VCaP (cell line): ENCODE data around the gene BARHL1.

ENCODE experiments used
- H3K27ac ChIP-seq: fragments of 450-650 bp; 2 replicates; pipeline ENCODE4 v1.5.1; 2017
- TF ChIP-seq, protein P1 (sequence below): fragments of 450-650 bp; conservative IDR thresholded peaks from 2 replicates; pipeline ENCODE4 v1.5.1; 2017; ENCODE audit warnings: mild to moderate bottlenecking, moderate library complexity

The BARHL1 gene

DNA sequence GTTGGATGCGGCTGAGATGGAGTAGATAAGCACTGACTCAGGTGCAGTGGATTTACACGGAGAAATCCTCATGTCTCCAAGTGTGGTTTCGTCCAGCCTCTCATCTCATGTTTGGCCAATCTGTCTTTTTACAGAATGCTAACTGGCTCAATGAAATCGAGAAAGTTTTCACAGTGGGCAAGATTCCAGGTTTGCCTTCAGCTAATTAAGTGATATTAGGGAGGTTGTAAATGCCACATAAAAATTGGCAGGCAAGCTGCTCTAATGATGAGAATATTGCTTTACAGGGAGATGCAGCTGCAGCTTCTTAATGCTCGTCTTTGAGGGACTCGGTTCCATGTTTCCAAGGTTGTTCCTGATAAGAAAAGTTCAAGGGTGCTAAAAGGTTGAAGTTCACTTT lies 23.7 kb downstream of the BARHL1 start:
- TF ChIP-seq, protein P1, sequence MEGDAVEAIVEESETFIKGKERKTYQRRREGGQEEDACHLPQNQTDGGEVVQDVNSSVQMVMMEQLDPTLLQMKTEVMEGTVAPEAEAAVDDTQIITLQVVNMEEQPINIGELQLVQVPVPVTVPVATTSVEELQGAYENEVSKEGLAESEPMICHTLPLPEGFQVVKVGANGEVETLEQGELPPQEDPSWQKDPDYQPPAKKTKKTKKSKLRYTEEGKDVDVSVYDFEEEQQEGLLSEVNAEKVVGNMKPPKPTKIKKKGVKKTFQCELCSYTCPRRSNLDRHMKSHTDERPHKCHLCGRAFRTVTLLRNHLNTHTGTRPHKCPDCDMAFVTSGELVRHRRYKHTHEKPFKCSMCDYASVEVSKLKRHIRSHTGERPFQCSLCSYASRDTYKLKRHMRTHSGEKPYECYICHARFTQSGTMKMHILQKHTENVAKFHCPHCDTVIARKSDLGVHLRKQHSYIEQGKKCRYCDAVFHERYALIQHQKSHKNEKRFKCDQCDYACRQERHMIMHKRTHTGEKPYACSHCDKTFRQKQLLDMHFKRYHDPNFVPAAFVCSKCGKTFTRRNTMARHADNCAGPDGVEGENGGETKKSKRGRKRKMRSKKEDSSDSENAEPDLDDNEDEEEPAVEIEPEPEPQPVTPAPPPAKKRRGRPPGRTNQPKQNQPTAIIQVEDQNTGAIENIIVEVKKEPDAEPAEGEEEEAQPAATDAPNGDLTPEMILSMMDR: no peak
- no peak overlapping the region for H3K27ac ChIP-seq

DNA sequence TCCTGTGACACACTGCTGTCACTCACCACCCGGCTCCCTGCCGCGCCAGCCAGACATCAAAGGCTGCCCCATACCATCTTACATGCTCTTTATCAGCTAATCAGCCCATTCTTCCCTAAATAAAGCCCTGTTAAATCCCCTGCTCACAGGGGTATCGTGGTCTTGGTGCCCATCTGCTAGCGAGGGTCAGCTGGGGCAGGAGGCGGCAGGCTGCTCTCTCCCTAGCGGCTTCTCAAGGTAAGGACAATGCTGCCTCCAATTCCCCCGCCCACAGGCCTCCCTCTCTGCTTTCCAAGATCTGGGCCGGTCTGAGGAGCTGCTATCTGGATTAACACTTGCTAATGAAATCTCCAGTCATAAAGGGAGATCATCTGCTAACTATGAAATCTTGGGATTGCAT lies 26.8 kb downstream of the BARHL1 start:
- TF ChIP-seq, protein P1: no peak

DNA sequence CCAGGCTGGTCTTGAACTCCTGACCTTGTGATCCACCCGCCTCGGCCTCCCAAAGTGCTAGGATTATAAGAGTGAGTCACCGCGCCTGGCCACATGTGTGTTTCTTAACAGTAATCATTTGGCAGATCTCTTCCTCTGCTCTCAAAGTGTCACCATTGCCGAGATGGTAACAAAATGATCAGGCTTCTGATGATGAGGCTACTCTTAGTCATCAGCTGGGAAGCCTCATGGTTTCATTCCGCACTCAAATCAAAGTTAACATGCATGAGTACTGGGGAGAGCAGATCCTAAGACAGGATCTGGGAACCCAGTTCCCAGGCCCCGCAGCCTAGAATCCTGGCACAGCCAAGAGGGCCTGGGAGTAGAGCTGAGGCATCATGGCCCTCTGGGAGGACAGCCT lies 27.4 kb downstream of the BARHL1 start:
- no peak overlapping the region for H3K27ac ChIP-seq
- TF ChIP-seq, protein P1: no peak

More for the DNA sequence above, 26.8 kb downstream of the BARHL1 start:
- no peak overlapping the region for H3K27ac ChIP-seq

DNA sequence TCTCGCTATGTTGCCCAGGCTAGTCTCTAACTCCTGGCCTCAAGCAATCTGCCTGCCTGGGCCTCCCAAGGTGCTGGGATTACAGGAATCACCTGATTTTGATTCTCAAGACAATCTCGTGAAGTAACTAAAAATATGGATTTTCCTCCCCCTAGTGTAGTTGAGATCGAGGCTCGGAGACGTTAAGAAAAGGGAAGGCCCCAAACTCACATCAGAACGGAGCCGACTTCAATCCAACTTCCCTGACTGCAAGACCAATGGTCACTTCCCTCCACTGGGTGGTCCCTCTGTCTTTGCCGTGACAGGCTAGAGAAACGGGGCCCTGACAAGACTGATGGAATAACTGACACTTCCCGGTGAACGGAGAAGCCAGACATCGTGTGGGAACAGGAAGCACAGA lies 28.3 kb downstream of the BARHL1 start:
- TF ChIP-seq, protein P1: no peak
- H3K27ac ChIP-seq: no peak overlapping the region

DNA sequence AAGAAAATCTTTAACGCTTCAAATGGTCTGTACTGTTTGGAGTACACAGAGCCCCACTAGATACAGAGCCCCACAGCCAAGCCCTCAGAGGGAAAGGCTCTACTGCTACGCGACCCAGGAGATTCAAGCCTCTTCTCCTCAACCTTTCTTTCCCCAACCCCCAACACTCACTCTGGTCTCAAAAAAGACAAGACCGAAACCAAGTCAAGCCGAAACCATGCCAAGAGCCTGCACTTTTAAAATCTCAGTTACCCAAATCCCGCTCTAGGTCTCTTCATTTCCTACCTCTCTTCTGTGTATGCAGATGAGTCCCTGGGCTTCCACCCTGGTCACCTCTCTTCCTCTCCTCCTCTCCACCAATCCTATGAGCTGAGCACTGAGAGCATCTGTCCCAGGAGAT lies 31.9 kb downstream of the BARHL1 start:
- H3K27ac ChIP-seq: peak overlapping the region; percentile 59
- TF ChIP-seq, protein P1: no peak

- TF ChIP-seq, protein P1: no peak
- peak overlapping the region; percentile 59; the same call in 1 of the 2 replicates for H3K27ac ChIP-seq
These were observed 33.4 kb downstream of the BARHL1 start for GRCh38 chr9:132615774-132616173.

DNA sequence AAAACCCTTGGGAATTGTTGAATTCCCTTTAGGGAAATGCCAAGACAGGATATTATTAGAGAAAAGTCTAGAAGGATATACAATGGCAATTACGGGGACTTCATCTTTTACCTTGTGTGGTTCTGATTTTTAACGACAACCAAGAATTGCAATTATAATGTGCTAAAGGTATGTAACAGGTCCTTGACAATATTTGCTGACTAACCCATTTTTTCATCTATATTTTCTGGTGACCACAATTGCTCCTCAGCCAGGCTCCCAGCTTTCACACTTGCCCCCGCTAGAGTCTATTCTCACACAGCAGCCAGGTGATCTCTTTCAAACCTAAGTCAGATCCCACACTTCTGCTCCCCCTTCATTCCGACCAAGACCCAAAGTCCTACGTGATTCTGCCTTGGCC lies 34.3 kb downstream of the BARHL1 start:
- TF ChIP-seq, protein P1: no peak
- no peak overlapping the region for H3K27ac ChIP-seq

- no peak overlapping the region for H3K27ac ChIP-seq
- TF ChIP-seq, protein P1: no peak
These were observed 39.8 kb downstream of the BARHL1 start for GRCh38 chr9:132622159-132622558.
